H9 (cell line): ENCODE results near the gene VSIR. TPM values are rescaled to one million over a fixed set of nuclear protein-coding genes. Genes with fewer than 3 reads are reported as not detected.

Source experiments
- DNase-seq: peaks from one replicate; pipeline ENCODE4 v3.0.0-alpha.2; 2017
- H2AFZ ChIP-seq: one replicate; pipeline ENCODE4 v1.6.1; 2013; ENCODE audit warnings: mild to moderate bottlenecking, low read length, control low read depth, moderate library complexity
- H2AK5ac ChIP-seq: 2 replicates; pipeline ENCODE4 v1.6.1; 2013; ENCODE audit warnings: low read length, control low read depth, mixed read lengths; ENCODE audit not compliant: insufficient read length
- H2BK120ac ChIP-seq: one replicate; pipeline ENCODE4 v1.6.1; 2013; ENCODE audit warnings: low read depth, mild to moderate bottlenecking, low read length, control low read depth, inconsistent platforms; ENCODE audit not compliant: poor library complexity, severe bottlenecking
- H2BK12ac ChIP-seq: 2 replicates; pipeline ENCODE4 v1.6.1; 2013; ENCODE audit warnings: low read length, control low read depth, mixed read lengths, low read depth; ENCODE audit not compliant: insufficient read length
- H2BK15ac ChIP-seq: 2 replicates; pipeline ENCODE4 v1.6.1; 2013; ENCODE audit warnings: low read depth, low read length, control low read depth
- H2BK20ac ChIP-seq: one replicate; pipeline ENCODE4 v1.6.1; 2013; ENCODE audit warnings: low read depth, mild to moderate bottlenecking, low read length, control low read depth, inconsistent platforms; ENCODE audit not compliant: poor library complexity, severe bottlenecking
- H2BK5ac ChIP-seq: 2 replicates; pipeline ENCODE4 v1.6.1; 2013; ENCODE audit warnings: low read length, control low read depth, mixed read lengths; ENCODE audit not compliant: insufficient read length
- H3K14ac ChIP-seq: 2 replicates; pipeline ENCODE4 v1.6.1; 2013; ENCODE audit warnings: low read length, control low read depth; ENCODE audit not compliant: insufficient read depth
- H3K18ac ChIP-seq: 2 replicates; pipeline ENCODE4 v1.6.1; 2013; ENCODE audit warnings: low read depth, mild to moderate bottlenecking, mixed read lengths, low read length, control low read depth; ENCODE audit not compliant: insufficient read length
- H3K23ac ChIP-seq: 2 replicates; pipeline ENCODE4 v1.6.1; 2013; ENCODE audit warnings: low read length, control low read depth, mixed read lengths, low read depth; ENCODE audit not compliant: insufficient read length
- H3K23me2 ChIP-seq: 2 replicates; pipeline ENCODE4 v1.6.1; 2013; ENCODE audit warnings: low read depth, mild to moderate bottlenecking, mixed read lengths, low read length, control low read depth; ENCODE audit not compliant: insufficient read length, poor library complexity, severe bottlenecking
- H3K27ac ChIP-seq: 2 replicates; pipeline ENCODE4 v1.5.1; 2013; ENCODE audit warnings: low read length, control low read depth, mixed read lengths, low read depth; ENCODE audit not compliant: insufficient read length
- H3K27me3 ChIP-seq: 2 replicates; pipeline ENCODE4 v1.6.1; 2013; ENCODE audit warnings: low read length, control low read depth, inconsistent platforms; ENCODE audit not compliant: insufficient read depth
- H3K4ac ChIP-seq: 2 replicates; pipeline ENCODE4 v1.6.1; 2013; ENCODE audit warnings: low read depth, mild to moderate bottlenecking, control low read depth, inconsistent platforms, low read length, moderate library complexity
- H3K4me1 ChIP-seq: 2 replicates; pipeline ENCODE4 v1.6.1; 2013; ENCODE audit warnings: low read length, control low read depth, inconsistent platforms; ENCODE audit not compliant: insufficient read depth
- H3K4me2 ChIP-seq: 2 replicates; pipeline ENCODE4 v1.6.1; 2013; ENCODE audit warnings: low read length, control low read depth, mixed read lengths; ENCODE audit not compliant: insufficient read length, insufficient read depth
- H3K56ac ChIP-seq: 2 replicates; pipeline ENCODE4 v1.6.1; 2013; ENCODE audit warnings: low read depth, mild to moderate bottlenecking, mixed read lengths, low read length, control low read depth; ENCODE audit not compliant: insufficient read length
- H3K79me1 ChIP-seq: 2 replicates; pipeline ENCODE4 v1.6.1; 2013; ENCODE audit warnings: low read depth, mild to moderate bottlenecking, moderate library complexity, low read length, control low read depth, inconsistent platforms; ENCODE audit not compliant: insufficient read depth, poor library complexity, severe bottlenecking
- H3K79me2 ChIP-seq: 2 replicates; pipeline ENCODE4 v1.6.1; 2013; ENCODE audit warnings: low read length, control low read depth, inconsistent platforms; ENCODE audit not compliant: insufficient read depth
- H3K9ac ChIP-seq: 2 replicates; pipeline ENCODE4 v1.6.1; 2013; ENCODE audit warnings: low read length, control low read depth, mixed read lengths; ENCODE audit not compliant: insufficient read length; ENCODE audit errors: extremely low read depth
- H3K9me3 ChIP-seq: one replicate; pipeline ENCODE4 v1.6.1; 2013; ENCODE audit warnings: low read depth, low read length, inconsistent platforms; ENCODE audit not compliant: control insufficient read depth
- H3T11ph ChIP-seq: one replicate; pipeline ENCODE4 v1.6.1; 2013; ENCODE audit warnings: mild to moderate bottlenecking, low read length, control low read depth, inconsistent platforms
- H4K20me1 ChIP-seq: one replicate; pipeline ENCODE4 v1.6.1; 2013; ENCODE audit not compliant: control insufficient read depth, insufficient read length, insufficient read depth
- H4K5ac ChIP-seq: 2 replicates; pipeline ENCODE4 v1.6.1; 2013; ENCODE audit warnings: low read depth, mild to moderate bottlenecking, mixed read lengths, low read length, control low read depth; ENCODE audit not compliant: insufficient read length
- H4K8ac ChIP-seq: replicated peaks from 2 replicates; pipeline ENCODE4 v1.6.1; 2013; ENCODE audit warnings: low read length, control low read depth, mixed read lengths, low read depth; ENCODE audit not compliant: insufficient read length
- H4K91ac ChIP-seq: 2 replicates; pipeline ENCODE4 v1.6.1; 2013; ENCODE audit warnings: low read depth, mild to moderate bottlenecking, moderate library complexity, mixed read lengths, low read length, control low read depth; ENCODE audit not compliant: insufficient read length
- H3K27ac Mint-ChIP-seq, 3 experiments: 2 replicates in 2 of 3; 3 replicates in 1 of 3; pipeline ENCODE4 v1.8.0; 2020 to 2021; ENCODE audit warnings: mixed read lengths in 3 of 3, mild to moderate bottlenecking in 1 of 3, moderate library complexity in 1 of 3
- H3K27me3 Mint-ChIP-seq: 2 replicates; pipeline ENCODE4 v1.8.0; 2021; ENCODE audit warnings: low read depth, mild to moderate bottlenecking, moderate library complexity, mixed read lengths
- H3K36me3 Mint-ChIP-seq, 3 experiments: 2 replicates in 2 of 3; 3 replicates in 1 of 3; pipeline ENCODE4 v1.8.0; 2020 to 2021; ENCODE audit warnings: low read depth in 3 of 3, mixed read lengths in 3 of 3; ENCODE audit not compliant: insufficient read depth in 1 of 3
- H3K4me1 Mint-ChIP-seq, 2 experiments: 2 replicates each; pipeline ENCODE4 v1.8.0; 2020; ENCODE audit warnings: mixed read lengths in 2 of 2
- H3K4me3 Mint-ChIP-seq, 2 experiments: 2 replicates in 1 of 2; 3 replicates in 1 of 2; pipeline ENCODE4 v1.8.0; 2020 to 2021; ENCODE audit warnings: mild to moderate bottlenecking in 2 of 2, mixed read lengths in 2 of 2, moderate library complexity in 1 of 2
- H3K9me3 Mint-ChIP-seq, 2 experiments: 2 replicates in 1 of 2; 3 replicates in 1 of 2; pipeline ENCODE4 v1.8.0; 2020; ENCODE audit warnings: mild to moderate bottlenecking in 2 of 2, mixed read lengths in 2 of 2, moderate library complexity in 1 of 2
- CTCF ChIP-seq: fragments of 200-600 bp; sonication (generic); conservative IDR thresholded peaks from 3 replicates; pipeline ENCODE4 v1.8.0; 2021; ENCODE audit warnings: antibody characterized with exemption, mild to moderate bottlenecking
- WGBS: extraction: QIAGEN DNeasy Blood & Tissue Kit; methylation state at CpG from one replicate; pipeline ENCODE4 v1.1.7; 2013; ENCODE audit warnings: missing lambda C conversion rate, low lambda C conversion rate, mixed read lengths; ENCODE audit not compliant: insufficient read length; ENCODE audit errors: extremely low coverage; 5-methylcytosine and 5-hydroxymethylcytosine counted together
- total RNA-seq: library from RNA; stranded (reverse); gene quantifications from 2 replicates; pipeline ENCODE4 v1.2.1, GENCODE V29; 2021

Gene VSIR
- total RNA-seq, 1 experiment from 2014 or later, result 0.11 TPM

- Histone ChIP-seq H2BK15ac (no peak overlapping the region), H3K9ac (no peak overlapping the region), H4K20me1 (no peaks in the 10 kb centered on the region), H3K18ac (no peak overlapping the region), H4K91ac (no peak overlapping the region), H3K27ac (no peak overlapping the region), H3K56ac (no peak overlapping the region), H2BK20ac (no peak overlapping the region), H3K4ac (no peak overlapping the region), H4K5ac (no peak overlapping the region), H3K79me1 (no peaks in the 10 kb centered on the region), H3K4me1 (no peaks in the 10 kb centered on the region), H2BK5ac (no peak overlapping the region), H2BK120ac (no peak overlapping the region), H3K14ac (no peak overlapping the region), H3K9me3 (no peaks in the 10 kb centered on the region), H3K23ac (no peak overlapping the region), H2AFZ (no peak overlapping the region), H2BK12ac (no peak overlapping the region), H2AK5ac (no peak overlapping the region), H3K27me3 (peaks cover 5% of the 10 kb centered on the region; the same call in 1 of the 2 replicates), H3K79me2 (no peaks in the 10 kb centered on the region), H3K4me2 (no peak overlapping the region), H3K23me2 (no peaks in the 10 kb centered on the region), H3T11ph (no peak overlapping the region), H4K8ac (no peak overlapping the region)
- Mint-ChIP-seq H3K36me3 (no peaks in the 10 kb centered on the region; a peak in 1 of 7 replicates), H3K9me3 (peaks cover 0 to 3% of the 10 kb centered on the region in 2 experiments; a peak in 1 of 5 replicates), H3K27ac (no peak overlapping the region), H3K27me3 (peaks cover 40% of the 10 kb centered on the region), H3K4me3 (no peak overlapping the region; a peak in 1 of 5 replicates), H3K4me1 (peaks cover 3 to 4% of the 10 kb centered on the region in 2 experiments; a peak in 2 of 4 replicates)
- TF ChIP-seq CTCF, result no peak
- DNase-seq, result no peak
- WGBS, result no CpG with 5 or more reads among the region's 3 CpGs
These were observed 1.8 kb upstream of the VSIR start for GRCh38 chr10:71774916-71775702.
